Lower leg skin (tissue), 4 donors: Measurements from ENCODE around the gene KCMF1. TPM values are rescaled to one million over a fixed set of nuclear protein-coding genes. Genes with fewer than 3 reads are reported as not detected.

ENCODE experiments used
- DNase-seq, 2 donors: peaks; one replicate each; pipeline ENCODE4 v3.0.0-alpha.2; 2019; ENCODE audit warnings: low spot score in 2 of 2
- H3K4me3 ChIP-seq: fragments of 200-600 bp; sonication (generic); 2 replicates; pipeline ENCODE4 v1.5.1; 2017; ENCODE audit warnings: mild to moderate bottlenecking, low read depth; ENCODE audit not compliant: poor library complexity, severe bottlenecking
- CTCF ChIP-seq, 3 donors: fragments of 450-650 bp; IDR thresholded peaks; one replicate each; pipeline ENCODE4 v1.5.1; 2016; ENCODE audit warnings: antibody characterized with exemption in 3 of 3, mild to moderate bottlenecking in 3 of 3, moderate library complexity in 2 of 3
- POLR2A ChIP-seq, 2 donors: fragments of 450-650 bp; IDR thresholded peaks; one replicate each; pipeline ENCODE4 v1.6.1; 2016 to 2017; ENCODE audit warnings: antibody characterized with exemption in 2 of 2, mild to moderate bottlenecking in 1 of 2, moderate library complexity in 1 of 2
- WGBS, 2 donors: methylation state at CpG; one replicate each; pipeline ENCODE4 v1.1.5; 2018; 5-methylcytosine and 5-hydroxymethylcytosine counted together
- intact Hi-C: fragments of 100-400 bp; cut with DNase I; formaldehyde crosslinking; loops from one replicate; pipeline ENCODE4 v1.15.0; 2023; ENCODE audit warnings: low total_unique reads
- total RNA-seq, 4 donors: library from RNA; depleted of rRNA; stranded (reverse); fragments of >200 nt; gene quantifications; one replicate each; pipeline ENCODE4 v1.1.0, GENCODE V29; 2016

The KCMF1 gene
- total RNA-seq, 4 donors from 2014 or later = 35.2 to 51.7 (median 39.9) TPM

GRCh38 chr2:85071096-85071495, 100.1 kb downstream of the KCMF1 start:
- TF ChIP-seq CTCF (IDR thresholded peaks at IDR 0.05) (no peak), POLR2A (IDR thresholded peaks at IDR 0.05) (no peak)
- no peak overlapping the region for H3K4me3 ChIP-seq
- DNase-seq = no peak
- WGBS, 2 donors = 79 to 88% methylated on average over 3 of the region's 3 CpGs
- intact Hi-C loops = no loop called here

- DNase-seq = no peak
- H3K4me3 ChIP-seq = no peak overlapping the region
- TF ChIP-seq POLR2A (IDR thresholded peaks at IDR 0.05) = no peak
- no peak for TF ChIP-seq CTCF (IDR thresholded peaks at IDR 0.05)
- WGBS, 2 donors = 72 to 81% methylated on average over 3 of the region's 3 CpGs
- intact Hi-C loops = no loop called here
These were observed 102.1 kb downstream of the KCMF1 start for GRCh38 chr2:85073033-85073432.

- WGBS, 2 donors = 91 to 93% methylated on average over 9 of the region's 9 CpGs
- intact Hi-C loops = no loop called here
- no peak overlapping the region for H3K4me3 ChIP-seq
- no peak for DNase-seq
- TF ChIP-seq CTCF (IDR thresholded peaks at IDR 0.05) (no peak), POLR2A (IDR thresholded peaks at IDR 0.05) (no peak)
These were observed 105.8 kb downstream of the KCMF1 start for GRCh38 chr2:85076618-85077274.

- TF ChIP-seq CTCF (IDR thresholded peaks at IDR 0.05) (no peak), POLR2A (IDR thresholded peaks at IDR 0.05) (no peak)
- intact Hi-C loops = no loop called here
These were observed 107.0 kb downstream of the KCMF1 start for GRCh38 chr2:85077859-85078419.

GRCh38 chr2:85078536-85078935, 107.6 kb downstream of the KCMF1 start:
- intact Hi-C loops = no loop called here
- TF ChIP-seq POLR2A (IDR thresholded peaks at IDR 0.05) (no peak), CTCF (IDR thresholded peaks at IDR 0.05) (no peak)
- DNase-seq = no peak
- H3K4me3 ChIP-seq = no peak overlapping the region
- WGBS, 2 donors = 47 to 58% methylated on average over 5 of the region's 5 CpGs

More at GRCh38 chr2:85077859-85078419, 107.0 kb downstream of the KCMF1 start:
- 78 to 89% methylated on average over 5 of the region's 5 CpGs for WGBS, 2 donors
- no peak overlapping the region for H3K4me3 ChIP-seq
- no peak for DNase-seq

- no peak for DNase-seq
- TF ChIP-seq CTCF (IDR thresholded peaks at IDR 0.05) = no peak
- intact Hi-C loops = no loop called here
- no peak overlapping the region for H3K4me3 ChIP-seq
These were observed 112.1 kb downstream of the KCMF1 start for GRCh38 chr2:85083092-85083491.
